ENCODE data around the gene TNK2. TPM values are rescaled to one million over a fixed set of nuclear protein-coding genes. Genes with fewer than 3 reads are reported as not detected.

TNK2 gene
- total RNA-seq, 4 donors from 2014 or later, result 18.4 to 45.7 (median 42.8) TPM

DNA sequence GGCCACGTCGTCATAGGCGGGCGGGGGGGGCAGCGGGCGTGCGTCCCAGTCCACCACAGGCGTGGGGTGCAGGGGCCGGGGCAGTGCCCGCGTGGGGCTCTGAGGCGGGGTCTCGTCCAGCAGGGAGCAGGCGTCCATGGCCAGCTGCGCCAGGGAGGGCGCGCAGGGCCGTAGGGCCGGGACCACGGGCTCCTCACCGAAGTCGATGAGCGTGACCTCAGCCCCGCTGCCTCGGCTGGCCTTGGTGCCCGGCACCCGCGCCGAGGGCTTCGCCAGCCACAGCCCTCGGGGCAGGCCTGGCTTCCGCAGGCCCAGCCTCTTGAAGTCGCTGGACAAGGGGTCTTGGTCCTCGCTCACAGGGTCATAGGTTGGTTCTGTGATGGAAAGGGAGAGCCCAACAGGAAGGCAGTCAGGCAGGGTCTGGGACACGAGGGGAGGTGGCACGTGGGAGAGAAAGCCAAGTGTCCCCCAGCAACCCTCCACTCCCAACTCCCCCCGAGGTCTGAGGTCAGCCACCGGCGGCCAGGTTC lies 40.0 kb downstream of the TNK2 start:
- intact Hi-C loops (cut with DNase I), result no loop called here
- H3K27me3 ChIP-seq, result no peaks in the 10 kb centered on the region
- peaks cover 8 to 33% (median 10%) of the 10 kb centered on the region in 3 donors for H3K4me1 ChIP-seq
- no peak overlapping the region for H3K27ac ChIP-seq
- 92 to 100% methylated on average over 1 to 10 of the region's 39 CpGs for WGBS, 2 donors
- no peaks in the 10 kb centered on the region for H3K9me3 ChIP-seq
- H3K4me3 ChIP-seq, result no peak overlapping the region
- no peak for TF ChIP-seq POLR2A (IDR thresholded peaks at IDR 0.05)
- TF ChIP-seq, protein P1, sequence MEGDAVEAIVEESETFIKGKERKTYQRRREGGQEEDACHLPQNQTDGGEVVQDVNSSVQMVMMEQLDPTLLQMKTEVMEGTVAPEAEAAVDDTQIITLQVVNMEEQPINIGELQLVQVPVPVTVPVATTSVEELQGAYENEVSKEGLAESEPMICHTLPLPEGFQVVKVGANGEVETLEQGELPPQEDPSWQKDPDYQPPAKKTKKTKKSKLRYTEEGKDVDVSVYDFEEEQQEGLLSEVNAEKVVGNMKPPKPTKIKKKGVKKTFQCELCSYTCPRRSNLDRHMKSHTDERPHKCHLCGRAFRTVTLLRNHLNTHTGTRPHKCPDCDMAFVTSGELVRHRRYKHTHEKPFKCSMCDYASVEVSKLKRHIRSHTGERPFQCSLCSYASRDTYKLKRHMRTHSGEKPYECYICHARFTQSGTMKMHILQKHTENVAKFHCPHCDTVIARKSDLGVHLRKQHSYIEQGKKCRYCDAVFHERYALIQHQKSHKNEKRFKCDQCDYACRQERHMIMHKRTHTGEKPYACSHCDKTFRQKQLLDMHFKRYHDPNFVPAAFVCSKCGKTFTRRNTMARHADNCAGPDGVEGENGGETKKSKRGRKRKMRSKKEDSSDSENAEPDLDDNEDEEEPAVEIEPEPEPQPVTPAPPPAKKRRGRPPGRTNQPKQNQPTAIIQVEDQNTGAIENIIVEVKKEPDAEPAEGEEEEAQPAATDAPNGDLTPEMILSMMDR (IDR thresholded peaks at IDR 0.05), result no peak
- peaks cover 22 to 87% (median 28%) of the 10 kb centered on the region in 3 donors for H3K36me3 ChIP-seq
- no peak for DNase-seq

DNA sequence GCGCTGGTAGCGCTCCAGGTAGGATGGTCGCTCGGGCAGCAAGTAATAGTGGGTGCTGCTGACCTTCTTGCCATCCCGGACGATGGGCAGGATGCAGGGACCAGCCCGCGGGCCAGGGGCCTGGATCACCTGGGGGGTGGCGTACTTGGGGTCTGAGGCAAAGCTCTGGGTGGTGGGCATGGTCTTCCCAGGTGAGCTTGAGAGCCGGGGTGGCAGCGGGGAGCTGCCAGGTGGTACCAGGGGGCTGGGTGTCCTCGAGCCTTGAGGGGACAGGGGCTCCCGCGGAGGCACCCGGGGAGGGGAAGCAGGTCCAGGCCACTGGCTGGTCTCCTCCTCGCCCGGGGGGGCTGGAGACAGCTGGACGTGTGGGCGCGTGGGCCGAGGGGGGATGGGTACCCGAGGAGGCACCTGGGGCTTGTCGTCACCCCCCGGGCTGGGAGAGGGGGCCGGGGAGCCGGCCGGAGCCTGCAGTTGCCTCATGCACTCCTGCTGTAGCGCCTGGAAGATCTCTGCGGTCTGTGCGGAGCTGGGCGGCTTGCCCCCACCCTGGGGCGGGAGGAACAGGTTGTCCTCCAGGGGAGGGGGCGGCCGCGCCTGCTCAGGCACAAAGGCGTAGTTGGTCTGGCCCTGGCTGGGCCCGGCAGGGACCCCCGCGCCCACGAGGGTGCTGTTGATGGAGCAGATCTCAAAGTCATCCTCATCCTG lies 40.6 kb downstream of the TNK2 start:
- no peaks in the 10 kb centered on the region for H3K27me3 ChIP-seq

DNA sequence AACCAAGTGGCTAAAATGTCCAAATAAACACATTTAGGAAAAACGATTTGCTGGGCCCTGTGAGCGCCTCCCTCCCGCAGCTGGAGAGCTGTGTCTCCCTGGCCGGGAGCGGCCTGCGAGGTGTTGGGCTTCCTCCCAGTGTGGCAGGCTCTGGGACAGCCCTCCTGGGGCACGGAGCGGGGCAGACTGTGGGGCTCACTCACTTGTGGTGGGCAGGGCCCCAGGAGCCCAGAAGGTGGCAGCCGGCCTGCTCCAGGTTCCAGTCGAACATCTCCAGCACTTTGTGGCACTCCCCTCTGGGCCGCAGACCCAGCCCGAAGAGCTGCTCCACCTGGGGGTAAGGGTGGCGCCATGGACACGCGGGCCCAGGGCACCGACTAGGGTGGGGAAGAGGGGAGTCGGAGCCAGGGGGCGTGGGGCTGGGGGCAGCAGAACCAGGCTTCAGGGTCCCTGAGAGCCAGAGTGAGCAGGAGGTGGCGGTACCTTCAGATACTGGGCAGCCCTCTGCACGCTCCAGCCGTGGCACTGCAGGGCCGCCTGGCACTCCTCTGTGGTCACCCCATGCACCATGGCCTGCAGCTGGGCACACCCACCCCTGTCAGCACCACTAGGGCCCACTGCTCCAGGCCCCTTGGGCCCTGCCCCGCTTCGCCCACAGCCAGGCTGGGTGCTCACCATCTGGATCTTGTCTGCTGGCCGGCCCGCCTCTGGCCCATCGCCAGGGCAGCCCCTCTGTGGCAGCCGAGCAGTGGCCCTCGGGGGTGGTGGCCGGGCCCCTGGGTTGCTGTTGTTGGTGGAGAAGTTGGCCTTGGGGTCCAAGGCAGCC lies 41.5 kb downstream of the TNK2 start:
- WGBS, 2 donors, result 69 to 85% methylated on average over 3 to 9 of the region's 30 CpGs
- intact Hi-C loops (cut with DNase I), result no loop called here
- no peak overlapping the region for H3K27ac ChIP-seq
- DNase-seq, result no peak
- peaks cover 22 to 72% (median 28%) of the 10 kb centered on the region in 3 donors for H3K36me3 ChIP-seq
- H3K9me3 ChIP-seq, result no peaks in the 10 kb centered on the region
- H3K4me1 ChIP-seq, result peaks cover 12 to 31% (median 13%) of the 10 kb centered on the region in 3 donors
- TF ChIP-seq, protein P1 (IDR thresholded peaks at IDR 0.05), result no peak
- TF ChIP-seq POLR2A (IDR thresholded peaks at IDR 0.05), result no peak
- H3K27me3 ChIP-seq, result no peaks in the 10 kb centered on the region
- H3K4me3 ChIP-seq, result no peak overlapping the region

More for the DNA sequence above, 40.6 kb downstream of the TNK2 start:
- H3K27ac ChIP-seq, result no peak overlapping the region
- WGBS, 2 donors, result 83 to 93% methylated on average over 9 to 14 of the region's 40 CpGs
- TF ChIP-seq, protein P1 (IDR thresholded peaks at IDR 0.05), result no peak
- no peak for TF ChIP-seq POLR2A (IDR thresholded peaks at IDR 0.05)
- intact Hi-C loops (cut with DNase I), result no loop called here
- no peaks in the 10 kb centered on the region for H3K9me3 ChIP-seq
- peaks cover 12 to 33% (median 13%) of the 10 kb centered on the region in 3 donors for H3K4me1 ChIP-seq
- DNase-seq, result no peak
- H3K36me3 ChIP-seq, result peaks cover 22 to 81% (median 28%) of the 10 kb centered on the region in 3 donors
- no peak overlapping the region for H3K4me3 ChIP-seq

DNA sequence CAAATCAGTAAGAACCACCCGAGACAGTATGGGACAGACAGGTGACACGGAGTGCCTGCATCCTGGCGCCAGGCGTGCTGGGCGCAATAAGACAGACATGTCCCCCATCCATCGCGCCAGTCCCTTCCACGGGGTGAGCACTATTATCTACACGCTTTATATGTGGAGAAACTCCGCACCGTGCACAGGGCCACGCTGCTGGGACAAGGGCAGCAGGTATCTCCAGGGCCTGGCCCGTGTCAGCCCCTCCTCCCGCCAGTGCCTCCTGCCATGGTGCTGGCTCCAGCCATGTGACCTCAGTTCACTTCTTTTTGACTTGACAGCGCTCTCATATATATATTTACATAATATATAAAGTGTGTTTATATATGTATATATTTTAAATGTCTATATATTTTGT lies 42.6 kb downstream of the TNK2 start:
- H3K27ac ChIP-seq, result no peak overlapping the region
- peaks cover 18 to 61% (median 28%) of the 10 kb centered on the region in 3 donors for H3K36me3 ChIP-seq
- no peak for DNase-seq
- no peak overlapping the region for H3K4me3 ChIP-seq
- intact Hi-C loops (cut with DNase I), result no loop called here
- WGBS, 2 donors, result 87 to 88% methylated on average over 14 to 15 of the region's 15 CpGs
- no peaks in the 10 kb centered on the region for H3K27me3 ChIP-seq
- H3K4me1 ChIP-seq, result peaks cover 12 to 25% (median 13%) of the 10 kb centered on the region in 3 donors
- no peak for TF ChIP-seq POLR2A (IDR thresholded peaks at IDR 0.05)
- TF ChIP-seq, protein P1 (IDR thresholded peaks at IDR 0.05), result no peak
- no peaks in the 10 kb centered on the region for H3K9me3 ChIP-seq

Measured in esophagus squamous epithelium (tissue), 5 donors.